HFFc6 (cell line): ENCODE results near the gene OR10H3. TPM values are rescaled to one million over a fixed set of nuclear protein-coding genes. Genes with fewer than 3 reads are reported as not detected.
"Not testable (repeated sequence)": the region's sequence is repeated elsewhere in the genome, so short reads cannot be mapped to it uniquely, and the experiment has no call there.

Source experiments
- DNase-seq: peaks from one replicate; pipeline ENCODE4 v3.0.0-alpha.2; 2018
- H3K27ac Mint-ChIP-seq: 2 replicates; pipeline ENCODE4 v1.8.0; 2020; ENCODE audit warnings: mild to moderate bottlenecking, mixed read lengths
- H3K27me3 Mint-ChIP-seq: 2 replicates; pipeline ENCODE4 v1.8.0; 2021; ENCODE audit warnings: mild to moderate bottlenecking, moderate library complexity, mixed read lengths; ENCODE audit not compliant: insufficient read depth
- H3K36me3 Mint-ChIP-seq: 2 replicates; pipeline ENCODE4 v1.8.0; 2021; ENCODE audit warnings: low read depth, mixed read lengths
- H3K4me1 Mint-ChIP-seq: 2 replicates; pipeline ENCODE4 v1.8.0; 2020; ENCODE audit warnings: low read depth, mixed read lengths
- H3K4me3 Mint-ChIP-seq: 2 replicates; pipeline ENCODE4 v1.8.0; 2020; ENCODE audit warnings: mild to moderate bottlenecking, moderate library complexity, mixed read lengths
- H3K9me3 Mint-ChIP-seq: 2 replicates; pipeline ENCODE4 v1.8.0; 2020; ENCODE audit warnings: mild to moderate bottlenecking, mixed read lengths
- CTCF ChIP-seq: fragments of 200-600 bp; sonication (generic); IDR thresholded peaks from 2 replicates; pipeline ENCODE4 v1.5.0; 2021; ENCODE audit warnings: antibody characterized with exemption, mild to moderate bottlenecking
- total RNA-seq, 6 experiments: library from RNA; stranded (reverse); fragmentation: NEBNext Ultra II Directional; extraction: Animal tissue kit (Norgen Biotek cat#: 25700); gene quantifications; 2 replicates in 1 of 6; 3 replicates in 5 of 6; pipeline ENCODE4 v1.2.3, GENCODE V29; 2021

Gene OR10H3
- total RNA-seq, 6 experiments from 2014 or later = not detected

- no peak for DNase-seq
- H3K4me3 Mint-ChIP-seq = no peak overlapping the region
- peaks cover 50% of the 10 kb centered on the region for H3K9me3 Mint-ChIP-seq
- H3K27ac Mint-ChIP-seq = no peak overlapping the region
- TF ChIP-seq CTCF = no peak
- H3K4me1 Mint-ChIP-seq = no peaks in the 10 kb centered on the region
- no peaks in the 10 kb centered on the region for H3K36me3 Mint-ChIP-seq
- H3K27me3 Mint-ChIP-seq = no peaks in the 10 kb centered on the region
Observed at GRCh38 chr19:15779756-15780476, 42.1 kb downstream of the OR10H3 start.

GRCh38 chr19:15780610-15781418, 43.0 kb downstream of the OR10H3 start:
- H3K36me3 Mint-ChIP-seq = no peaks in the 10 kb centered on the region
- H3K27me3 Mint-ChIP-seq = no peaks in the 10 kb centered on the region
- no peak for TF ChIP-seq CTCF
- no peak for DNase-seq
- H3K27ac Mint-ChIP-seq = no peak overlapping the region
- H3K4me3 Mint-ChIP-seq = no peak overlapping the region
- peaks cover 41% of the 10 kb centered on the region for H3K9me3 Mint-ChIP-seq
- H3K4me1 Mint-ChIP-seq = no peaks in the 10 kb centered on the region

GRCh38 chr19:15781661-15782060, 43.9 kb downstream of the OR10H3 start:
- Mint-ChIP-seq H3K4me1 (no peaks in the 10 kb centered on the region), H3K4me3 (no peak overlapping the region), H3K9me3 (peaks cover 37% of the 10 kb centered on the region), H3K27me3 (no peaks in the 10 kb centered on the region), H3K27ac (no peak overlapping the region), H3K36me3 (no peaks in the 10 kb centered on the region)
- no peak for DNase-seq
- no peak for TF ChIP-seq CTCF

- DNase-seq = no peak
- H3K9me3 Mint-ChIP-seq = peaks cover 39% of the 10 kb centered on the region
- no peak overlapping the region for H3K27ac Mint-ChIP-seq
- H3K4me1 Mint-ChIP-seq = no peaks in the 10 kb centered on the region
- TF ChIP-seq CTCF = no peak
- H3K36me3 Mint-ChIP-seq = no peaks in the 10 kb centered on the region
- no peaks in the 10 kb centered on the region for H3K27me3 Mint-ChIP-seq
- no peak overlapping the region for H3K4me3 Mint-ChIP-seq
Observed at GRCh38 chr19:15782211-15782610, 44.4 kb downstream of the OR10H3 start.

GRCh38 chr19:15782896-15783295, 45.1 kb downstream of the OR10H3 start:
- not testable (repeated sequence) for H3K27me3 Mint-ChIP-seq, DNase-seq, H3K4me3 Mint-ChIP-seq, H3K36me3 Mint-ChIP-seq, H3K4me1 Mint-ChIP-seq, H3K27ac Mint-ChIP-seq
- peaks cover 38% of the 10 kb centered on the region for H3K9me3 Mint-ChIP-seq

GRCh38 chr19:15787611-15788155, 49.9 kb downstream of the OR10H3 start, which contains the start of gene OR10H5:
Gene OR10H5, plus strand, starts transcription at chr19:15787661. Its CDS starts 6,388 bp downstream, at chr19:15794049.
- no peak for TF ChIP-seq CTCF
- no peaks in the 10 kb centered on the region; the same call in 1 of the 2 replicates for H3K36me3 Mint-ChIP-seq
- no peak within 1 kb of the TSS for H3K4me3 Mint-ChIP-seq
- no peaks in the 10 kb centered on the region for H3K4me1 Mint-ChIP-seq
- H3K27me3 Mint-ChIP-seq = no peaks in the 10 kb centered on the region; the same call in 1 of the 2 replicates
- no peak within 1 kb of the TSS for H3K27ac Mint-ChIP-seq
- no peak for DNase-seq
- H3K9me3 Mint-ChIP-seq = peaks cover 43% of the 10 kb centered on the region
